Urinary bladder (tissue), 4 donors: ENCODE results near the gene FBXW7. TPM values are rescaled to one million over a fixed set of nuclear protein-coding genes. Genes with fewer than 3 reads are reported as not detected.

ENCODE experiments used
- DNase-seq: peaks from one replicate; pipeline ENCODE4 v3.0.0-alpha.2; 2015; ENCODE audit errors: extremely low spot score
- H3K27ac ChIP-seq: one replicate; pipeline ENCODE4 v1.5.1; 2013; ENCODE audit warnings: low read depth, mild to moderate bottlenecking, moderate library complexity
- H3K36me3 ChIP-seq: one replicate; pipeline ENCODE4 v1.6.1; 2013; ENCODE audit warnings: mild to moderate bottlenecking, moderate library complexity; ENCODE audit not compliant: insufficient read depth
- H3K4me1 ChIP-seq: one replicate; pipeline ENCODE4 v1.6.1; 2013; ENCODE audit warnings: mild to moderate bottlenecking, moderate library complexity; ENCODE audit not compliant: insufficient read depth
- H3K4me3 ChIP-seq: one replicate; pipeline ENCODE4 v1.5.1; 2013; ENCODE audit warnings: low read depth, low read length
- WGBS: extraction: QIAGEN DNeasy Blood & Tissue Kit; methylation state at CpG from one replicate; pipeline ENCODE4 v1.1.7; 2013; 5-methylcytosine and 5-hydroxymethylcytosine counted together
- polyA plus RNA-seq: library from polyadenylated mRNA; stranded (reverse); fragments of 200-250 nt; gene quantifications from one replicate; pipeline ENCODE4 v1.2.3, GENCODE V29; 2013
- total RNA-seq: library from RNA; depleted of rRNA; stranded (reverse); fragments of >200 nt; gene quantifications from one replicate; pipeline ENCODE4 v1.2.3, GENCODE V29; 2014
- donor health status: healthy with polysubstance abuse.
- donor health status: healthy.

The FBXW7 gene
- total and polyA plus RNA-seq, 2 donors: 7.9 to 101 TPM

GRCh38 chr4:152437561-152437960 lies 98.3 kb downstream of the FBXW7 start:
- no peak for DNase-seq
- no peaks in the 10 kb centered on the region for H3K36me3 ChIP-seq
- WGBS: 97% methylated on average over 7 of the region's 7 CpGs
- no peak overlapping the region for H3K27ac ChIP-seq
- no peaks in the 10 kb centered on the region for H3K4me1 ChIP-seq
- H3K4me3 ChIP-seq: no peak overlapping the region

- H3K27ac ChIP-seq: no peak overlapping the region
- peaks cover 2% of the 10 kb centered on the region for H3K4me1 ChIP-seq
- H3K4me3 ChIP-seq: no peak overlapping the region
- H3K36me3 ChIP-seq: no peaks in the 10 kb centered on the region
- DNase-seq: no peak
- WGBS: 98% methylated on average over 2 of the region's 2 CpGs
Measured at GRCh38 chr4:152436384-152436783, 99.5 kb downstream of the FBXW7 start.

GRCh38 chr4:152434011-152434410 lies 101.9 kb downstream of the FBXW7 start:
- WGBS: 87% methylated on average over 3 of the region's 3 CpGs
- H3K4me1 ChIP-seq: peaks cover 4% of the 10 kb centered on the region
- H3K4me3 ChIP-seq: no peak overlapping the region
- H3K36me3 ChIP-seq: no peaks in the 10 kb centered on the region
- DNase-seq: no peak
- H3K27ac ChIP-seq: no peak overlapping the region

- no peak for DNase-seq
- H3K27ac ChIP-seq: no peak overlapping the region
- 96% methylated on average over 2 of the region's 2 CpGs for WGBS
- no peaks in the 10 kb centered on the region for H3K36me3 ChIP-seq
- H3K4me1 ChIP-seq: peaks cover 4% of the 10 kb centered on the region
- H3K4me3 ChIP-seq: no peak overlapping the region
Measured at GRCh38 chr4:152431784-152432183, 104.1 kb downstream of the FBXW7 start.

- peaks cover 4% of the 10 kb centered on the region for H3K4me1 ChIP-seq
- no peaks in the 10 kb centered on the region for H3K36me3 ChIP-seq
- H3K27ac ChIP-seq: no peak overlapping the region
- DNase-seq: peak; percentile 26
- H3K4me3 ChIP-seq: no peak overlapping the region
Measured at GRCh38 chr4:152431291-152431690, 104.6 kb downstream of the FBXW7 start.

GRCh38 chr4:152430507-152430906 lies 105.4 kb downstream of the FBXW7 start:
- Histone ChIP-seq H3K27ac (no peak overlapping the region), H3K4me3 (no peak overlapping the region), H3K4me1 (peaks cover 4% of the 10 kb centered on the region), H3K36me3 (no peaks in the 10 kb centered on the region)
- DNase-seq: no peak

- 91% methylated on average over 2 of the region's 2 CpGs for WGBS
- Histone ChIP-seq H3K36me3 (no peaks in the 10 kb centered on the region), H3K4me3 (no peak overlapping the region), H3K27ac (no peak overlapping the region), H3K4me1 (peaks cover 4% of the 10 kb centered on the region)
- no peak for DNase-seq
Measured at GRCh38 chr4:152427981-152428380, 107.9 kb downstream of the FBXW7 start.

- Histone ChIP-seq H3K27ac (no peak overlapping the region), H3K4me3 (no peak overlapping the region), H3K36me3 (no peaks in the 10 kb centered on the region), H3K4me1 (no peaks in the 10 kb centered on the region)
- DNase-seq: no peak
- WGBS: 81% methylated on average over 2 of the region's 2 CpGs
Measured at GRCh38 chr4:152424977-152425376, 110.9 kb downstream of the FBXW7 start.

GRCh38 chr4:152424396-152424795 lies 111.5 kb downstream of the FBXW7 start:
- Histone ChIP-seq H3K4me3 (no peak overlapping the region), H3K27ac (no peak overlapping the region), H3K36me3 (no peaks in the 10 kb centered on the region), H3K4me1 (no peaks in the 10 kb centered on the region)
- WGBS: 98% methylated on average over 3 of the region's 3 CpGs
- no peak for DNase-seq

GRCh38 chr4:152422817-152423320 lies 113.0 kb downstream of the FBXW7 start:
- no peak overlapping the region for H3K27ac ChIP-seq
- H3K4me1 ChIP-seq: no peaks in the 10 kb centered on the region
- H3K36me3 ChIP-seq: no peaks in the 10 kb centered on the region
- 93% methylated on average over 1 of the region's 1 CpG for WGBS
- DNase-seq: no peak
- H3K4me3 ChIP-seq: no peak overlapping the region

GRCh38 chr4:152421576-152421975 lies 114.3 kb downstream of the FBXW7 start:
- no peak for DNase-seq
- Histone ChIP-seq H3K36me3 (no peaks in the 10 kb centered on the region), H3K4me1 (no peaks in the 10 kb centered on the region), H3K27ac (no peak overlapping the region), H3K4me3 (no peak overlapping the region)
- WGBS: 97% methylated on average over 1 of the region's 1 CpG

GRCh38 chr4:152419809-152420208 lies 116.1 kb downstream of the FBXW7 start:
- DNase-seq: no peak
- Histone ChIP-seq H3K36me3 (no peaks in the 10 kb centered on the region), H3K4me3 (no peak overlapping the region), H3K27ac (no peak overlapping the region), H3K4me1 (no peaks in the 10 kb centered on the region)
- WGBS: 90% methylated on average over 2 of the region's 2 CpGs

- H3K4me1 ChIP-seq: no peaks in the 10 kb centered on the region
- no peak overlapping the region for H3K4me3 ChIP-seq
- H3K27ac ChIP-seq: no peak overlapping the region
- WGBS: 98% methylated on average over 2 of the region's 2 CpGs
- no peak for DNase-seq
- no peaks in the 10 kb centered on the region for H3K36me3 ChIP-seq
Measured at GRCh38 chr4:152417673-152418072, 118.2 kb downstream of the FBXW7 start.

- Histone ChIP-seq H3K4me3 (no peak overlapping the region), H3K36me3 (no peaks in the 10 kb centered on the region), H3K4me1 (no peaks in the 10 kb centered on the region), H3K27ac (no peak overlapping the region)
- DNase-seq: no peak
- 79% methylated on average over 2 of the region's 2 CpGs for WGBS
Measured at GRCh38 chr4:152415980-152416379, 119.9 kb downstream of the FBXW7 start.
